Activated T-helper 1 cell treated with anti-CD3 and anti-CD28 coated beads, Interleukin-12 subunit alpha, Interleukin-12 subunit beta, Interleukin-2, Interleukin-4 antibody, amounts not matched to agents 30 ng/mL and 10 ng/mL and 1 ng/mL, durations not matched to agents 14 hours and 24 hours and 36 hours (primary cell): ENCODE results near the gene SCAMP4. TPM values are rescaled to one million over a fixed set of nuclear protein-coding genes. Genes with fewer than 3 reads are reported as not detected.

Experiments used
- DNase-seq: peaks from one replicate; pipeline ENCODE4 v3.0.0; 2021; ENCODE audit warnings: low spot score
- H3K27ac Mint-ChIP-seq: one replicate; pipeline ENCODE4 v1.8.0; 2021; ENCODE audit warnings: mild to moderate bottlenecking, mixed read lengths
- H3K27me3 Mint-ChIP-seq: one replicate; pipeline ENCODE4 v1.8.0; 2022; ENCODE audit warnings: mild to moderate bottlenecking, moderate library complexity, mixed read lengths; ENCODE audit not compliant: insufficient read depth
- H3K36me3 Mint-ChIP-seq: one replicate; pipeline ENCODE4 v1.8.0; 2021; ENCODE audit warnings: low read depth, mixed read lengths
- H3K4me1 Mint-ChIP-seq: one replicate; pipeline ENCODE4 v1.8.0; 2021; ENCODE audit warnings: low read depth, mixed read lengths
- H3K4me3 Mint-ChIP-seq: one replicate; pipeline ENCODE4 v1.8.0; 2021; ENCODE audit warnings: mild to moderate bottlenecking, moderate library complexity, mixed read lengths
- H3K9me3 Mint-ChIP-seq: one replicate; pipeline ENCODE4 v1.8.0; 2021; ENCODE audit warnings: mixed read lengths
- intact Hi-C: fragments of 100-400 bp; cut with micrococcal nuclease; formaldehyde crosslinking; loops from one replicate; pipeline ENCODE4 v1.15.1; 2024
- total RNA-seq: library from RNA; stranded (reverse); gene quantifications from 2 replicates; pipeline ENCODE4 v1.2.3, GENCODE V29; 2022

Gene SCAMP4
- total RNA-seq, 1 donor from 2014 or later: 41.5 TPM

- no peak for DNase-seq
- Mint-ChIP-seq H3K36me3 (peaks cover 18% of the 10 kb centered on the region), H3K27ac (no peak overlapping the region), H3K4me3 (no peak overlapping the region), H3K27me3 (peaks cover 4% of the 10 kb centered on the region), H3K9me3 (peaks cover 11% of the 10 kb centered on the region), H3K4me1 (peaks cover 20% of the 10 kb centered on the region)
- intact Hi-C loops: no loop called here
Measured at GRCh38 chr19:1931445-1931844, 26.2 kb downstream of the SCAMP4 start.

GRCh38 chr19:1932395-1932794 lies 27.2 kb downstream of the SCAMP4 start:
- intact Hi-C loops: no loop called here
- DNase-seq: no peak
- Mint-ChIP-seq H3K4me1 (peaks cover 24% of the 10 kb centered on the region), H3K36me3 (peaks cover 21% of the 10 kb centered on the region), H3K4me3 (no peak overlapping the region), H3K27me3 (peaks cover 4% of the 10 kb centered on the region), H3K9me3 (peaks cover 11% of the 10 kb centered on the region), H3K27ac (no peak overlapping the region)

- Mint-ChIP-seq H3K27me3 (peaks cover 4% of the 10 kb centered on the region), H3K27ac (no peak overlapping the region), H3K9me3 (peaks cover 11% of the 10 kb centered on the region), H3K36me3 (peaks cover 23% of the 10 kb centered on the region), H3K4me1 (peaks cover 22% of the 10 kb centered on the region), H3K4me3 (no peak overlapping the region)
- no peak for DNase-seq
- intact Hi-C loops: no loop called here
Measured at GRCh38 chr19:1933244-1933643, 28.0 kb downstream of the SCAMP4 start.

DNA sequence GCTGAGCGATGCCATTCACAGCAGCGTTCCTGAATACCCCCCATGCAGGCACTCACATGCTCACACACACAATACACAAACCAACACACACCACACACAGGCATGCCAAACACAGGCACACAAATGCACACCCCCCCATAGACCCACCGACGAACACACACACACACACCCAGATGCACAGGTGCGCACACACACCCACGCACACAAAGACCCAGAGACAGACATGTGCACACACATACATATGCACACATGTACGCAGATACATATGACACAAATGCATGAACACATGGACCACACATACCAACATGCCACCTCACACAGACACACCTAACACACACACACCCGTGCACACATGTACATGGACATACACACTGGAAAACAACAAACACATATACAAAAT lies 28.7 kb downstream of the SCAMP4 start:
- peaks cover 23% of the 10 kb centered on the region for H3K36me3 Mint-ChIP-seq
- H3K27ac Mint-ChIP-seq: no peak overlapping the region
- peaks cover 21% of the 10 kb centered on the region for H3K4me1 Mint-ChIP-seq
- H3K27me3 Mint-ChIP-seq: peaks cover 4% of the 10 kb centered on the region
- no peak overlapping the region for H3K4me3 Mint-ChIP-seq
- DNase-seq: no peak
- intact Hi-C loops: no loop called here
- peaks cover 11% of the 10 kb centered on the region for H3K9me3 Mint-ChIP-seq

GRCh38 chr19:1935484-1936208 lies 30.4 kb downstream of the SCAMP4 start:
- peaks cover 24% of the 10 kb centered on the region for H3K4me1 Mint-ChIP-seq
- intact Hi-C loops: no loop called here
- H3K27me3 Mint-ChIP-seq: peaks cover 1% of the 10 kb centered on the region
- H3K36me3 Mint-ChIP-seq: peaks cover 23% of the 10 kb centered on the region
- no peak overlapping the region for H3K4me3 Mint-ChIP-seq
- no peak overlapping the region for H3K27ac Mint-ChIP-seq
- no peak for DNase-seq
- peaks cover 11% of the 10 kb centered on the region for H3K9me3 Mint-ChIP-seq

DNA sequence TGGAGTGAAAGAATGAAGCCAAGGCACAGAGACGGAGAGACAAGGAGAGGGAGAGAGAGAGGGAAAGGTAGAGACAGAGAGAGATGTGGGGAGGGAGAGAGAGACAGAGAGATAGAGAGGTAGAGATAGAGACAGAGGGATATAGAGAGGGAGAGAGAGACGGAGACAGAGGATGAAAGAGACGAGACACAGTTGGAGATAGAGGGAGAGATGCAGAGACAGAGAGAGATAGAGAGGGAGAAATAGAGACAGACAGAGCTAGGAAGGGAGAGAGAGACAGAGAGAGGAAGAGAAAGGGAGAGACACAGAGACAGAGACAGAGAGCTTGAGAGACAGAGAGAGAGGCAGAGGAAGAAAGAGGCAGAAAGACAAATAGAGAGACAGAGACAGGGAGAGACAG lies 31.2 kb downstream of the SCAMP4 start:
- Mint-ChIP-seq H3K27me3 (peaks cover 1% of the 10 kb centered on the region), H3K9me3 (peaks cover 11% of the 10 kb centered on the region), H3K36me3 (peaks cover 23% of the 10 kb centered on the region), H3K4me3 (no peak overlapping the region), H3K4me1 (peaks cover 24% of the 10 kb centered on the region), H3K27ac (no peak overlapping the region)
- no peak for DNase-seq
- intact Hi-C loops: no loop called here

DNA sequence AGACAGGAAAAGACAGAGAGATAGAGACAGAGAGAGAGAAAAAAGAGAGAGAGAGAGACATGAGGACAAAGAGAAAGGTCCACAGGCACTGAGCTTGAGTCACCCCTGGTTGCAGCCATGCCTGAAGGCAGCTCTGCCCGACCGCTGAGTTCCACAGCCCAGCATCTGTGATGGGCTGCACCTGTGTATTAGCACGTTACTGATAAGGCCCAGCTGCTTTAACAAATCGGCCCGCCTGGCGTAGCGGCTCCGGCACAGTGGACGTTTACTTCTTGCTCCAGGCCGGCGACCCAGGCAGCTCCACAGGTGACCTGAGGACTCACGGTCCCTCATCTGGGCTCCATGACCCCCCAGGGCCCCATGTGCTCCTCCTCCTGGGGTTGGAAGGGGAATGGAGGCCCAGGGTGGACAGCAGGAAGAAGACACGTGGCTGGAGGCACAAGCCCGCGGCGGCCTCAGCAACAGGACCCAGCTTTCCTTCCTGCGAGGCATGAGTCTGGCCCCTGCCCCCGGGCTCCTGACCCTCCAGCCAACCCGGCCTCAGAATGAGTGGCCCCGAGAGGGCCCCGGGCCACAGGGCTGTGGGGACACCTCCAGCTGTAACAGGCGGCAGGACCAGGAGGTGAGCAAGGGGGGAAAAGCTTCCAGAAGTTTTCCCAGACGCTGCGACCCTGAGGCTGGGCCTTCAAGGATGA lies 31.9 kb downstream of the SCAMP4 start:
- H3K4me1 Mint-ChIP-seq: peaks cover 24% of the 10 kb centered on the region
- peaks cover 6% of the 10 kb centered on the region for H3K9me3 Mint-ChIP-seq
- H3K27me3 Mint-ChIP-seq: peaks cover 1% of the 10 kb centered on the region
- DNase-seq: no peak
- peak overlapping the region; percentile 64 for H3K27ac Mint-ChIP-seq
- no peak overlapping the region for H3K4me3 Mint-ChIP-seq
- H3K36me3 Mint-ChIP-seq: peaks cover 23% of the 10 kb centered on the region
- intact Hi-C loops: no loop called here

- Mint-ChIP-seq H3K27me3 (no peaks in the 10 kb centered on the region), H3K9me3 (peaks cover 6% of the 10 kb centered on the region), H3K4me3 (no peak overlapping the region), H3K27ac (peak overlapping the region; percentile 70), H3K4me1 (peaks cover 28% of the 10 kb centered on the region), H3K36me3 (peaks cover 21% of the 10 kb centered on the region)
- no peak for DNase-seq
- intact Hi-C loops: no loop called here
Measured at GRCh38 chr19:1938071-1938470, 32.9 kb downstream of the SCAMP4 start.

DNA sequence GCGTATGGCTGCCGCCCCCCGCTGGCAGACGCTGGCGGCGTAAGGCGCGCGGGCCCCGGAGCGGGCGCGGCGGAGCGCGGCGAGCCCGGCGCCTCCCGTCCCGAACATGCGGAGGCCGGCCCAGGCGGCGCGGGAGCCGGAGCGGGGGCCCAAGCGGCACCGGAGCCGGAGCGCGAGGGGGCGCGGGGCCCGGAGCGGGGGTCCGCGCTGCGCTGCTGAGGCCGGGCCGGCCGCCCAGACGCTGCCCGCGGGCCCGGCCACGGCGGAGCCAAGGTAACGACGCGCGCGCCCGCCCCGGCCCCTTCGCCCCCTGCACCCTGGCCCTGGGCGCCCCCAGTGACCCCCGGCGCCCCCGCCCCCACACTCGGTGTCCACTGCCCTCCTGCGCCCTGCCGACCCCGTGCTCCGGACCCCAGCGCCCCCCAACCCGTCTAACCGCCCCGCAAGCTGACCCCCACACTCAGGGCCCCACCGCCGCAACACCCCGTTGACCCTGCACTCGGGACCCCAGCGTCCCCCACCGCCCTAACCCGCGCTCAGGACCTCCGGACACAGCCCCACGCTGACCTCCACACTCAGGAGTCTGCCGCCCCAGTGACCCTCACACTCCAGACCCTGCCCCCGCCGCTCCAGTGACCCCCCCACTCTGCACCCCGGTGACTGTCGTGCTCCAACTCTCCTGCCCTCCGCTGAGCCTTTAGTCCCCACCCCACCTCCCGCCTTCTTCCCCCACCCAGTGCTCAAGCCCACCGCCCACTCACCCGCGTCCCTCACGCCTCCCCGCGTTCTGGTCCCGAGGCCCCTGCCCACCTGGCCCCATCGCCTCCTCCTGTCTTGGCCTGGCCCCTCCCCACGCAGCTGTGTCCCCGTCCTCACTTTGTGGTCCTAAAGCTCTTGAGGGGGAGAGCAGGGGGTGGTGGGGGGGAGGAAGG lies 36.2 kb downstream of the SCAMP4 start, which contains the start of gene CSNK1G2:
CSNK1G2 (plus strand) TSS at position 27 of the 932 bp plus-strand sequence. CDS start 28,601 bp downstream, outside the sequence.
- intact Hi-C loops: loop anchor here (2.0 kb wide), 2 partner anchors 77 to 487 kb away; no protein-coding TSS in a partner anchor
- H3K36me3 Mint-ChIP-seq: peaks cover 15% of the 10 kb centered on the region
- no peak for DNase-seq
- no peaks in the 10 kb centered on the region for H3K27me3 Mint-ChIP-seq
- H3K27ac Mint-ChIP-seq: peak within 1 kb of the TSS; percentile 96
- H3K4me3 Mint-ChIP-seq: peak within 1 kb of the TSS; percentile 95
- H3K9me3 Mint-ChIP-seq: no peaks in the 10 kb centered on the region
- H3K4me1 Mint-ChIP-seq: peaks cover 35% of the 10 kb centered on the region

DNA sequence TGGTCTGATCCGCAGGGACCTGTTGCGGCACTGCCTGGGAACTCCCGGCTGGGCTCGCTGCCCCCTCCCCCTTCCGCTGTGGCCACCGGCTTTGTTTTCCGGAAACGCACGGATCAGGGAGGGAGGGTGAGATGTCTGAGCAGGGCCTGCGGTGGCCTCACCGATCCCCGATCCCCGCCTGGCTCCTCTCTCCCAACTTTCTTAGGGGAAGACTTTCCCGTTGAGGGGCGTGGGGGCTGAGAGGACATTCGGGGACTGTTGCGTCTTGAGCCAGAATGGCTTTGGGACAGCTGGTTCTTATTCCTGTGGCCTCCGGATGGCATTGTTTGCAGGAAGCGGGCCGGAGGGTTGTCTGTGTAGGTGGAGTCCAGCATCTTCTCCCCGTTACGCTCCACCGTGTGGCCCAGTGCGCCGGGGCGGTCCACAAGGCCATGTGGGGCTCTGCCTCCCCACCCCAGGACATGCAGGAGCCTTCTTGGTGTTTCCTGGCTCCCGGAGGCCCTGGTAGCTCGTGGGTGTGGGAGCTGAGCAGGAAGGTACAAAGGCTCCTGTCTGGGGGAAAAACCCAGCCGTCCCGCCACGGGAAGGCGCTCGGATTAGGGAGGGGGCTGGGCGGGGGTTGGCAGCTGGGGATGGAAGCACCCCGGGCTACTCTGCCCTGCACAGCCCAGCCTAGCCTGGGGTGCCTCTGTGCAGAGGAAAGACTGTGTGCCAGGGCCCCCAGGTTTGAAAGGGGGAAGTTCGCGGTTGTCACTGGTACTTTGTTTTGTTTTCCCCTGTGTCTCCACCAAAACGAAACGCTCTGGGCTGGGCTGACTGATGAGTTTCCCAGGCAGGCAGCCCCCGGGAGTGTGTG lies 37.1 kb downstream of the SCAMP4 start:
- Mint-ChIP-seq H3K27ac (peak overlapping the region; percentile 93), H3K27me3 (no peaks in the 10 kb centered on the region), H3K36me3 (peaks cover 12% of the 10 kb centered on the region), H3K4me1 (peaks cover 30% of the 10 kb centered on the region), H3K9me3 (no peaks in the 10 kb centered on the region), H3K4me3 (peak overlapping the region; percentile 95)
- peak; percentile 82 for DNase-seq
- intact Hi-C loops: loop anchor here (2.0 kb wide), 2 partner anchors 76 to 486 kb away; no protein-coding TSS in a partner anchor

- peaks cover 11% of the 10 kb centered on the region for H3K36me3 Mint-ChIP-seq
- peak overlapping the region; percentile 93 for H3K27ac Mint-ChIP-seq
- no peaks in the 10 kb centered on the region for H3K9me3 Mint-ChIP-seq
- H3K4me3 Mint-ChIP-seq: peak overlapping the region; percentile 95
- intact Hi-C loops: loop anchor here (2.0 kb wide), 2 partner anchors 76 to 486 kb away; no protein-coding TSS in a partner anchor
- H3K27me3 Mint-ChIP-seq: no peaks in the 10 kb centered on the region
- peaks cover 24% of the 10 kb centered on the region for H3K4me1 Mint-ChIP-seq
- no peak for DNase-seq
Measured at GRCh38 chr19:1942934-1943555, 37.8 kb downstream of the SCAMP4 start.
